HFF-Myc (cell line): ENCODE data around the gene SETDB1.

Source experiments
- DNase-seq: peaks from one replicate; pipeline ENCODE4 v3.0.0-alpha.2; 2011; ENCODE audit warnings: low read depth; ENCODE audit errors: extremely low read depth
- H3K4me3 ChIP-seq: replicated peaks from 2 replicates; pipeline ENCODE4 v1.5.1; 2011; ENCODE audit warnings: low read depth, mild to moderate bottlenecking, control low read depth, low read length
- TF ChIP-seq, protein P1 (sequence below): IDR thresholded peaks from 2 replicates; pipeline ENCODE4 v1.5.1; 2012; ENCODE audit warnings: mild to moderate bottlenecking, low read depth, low read length, control low read depth; ENCODE audit errors: missing control alignments

The SETDB1 gene

DNA sequence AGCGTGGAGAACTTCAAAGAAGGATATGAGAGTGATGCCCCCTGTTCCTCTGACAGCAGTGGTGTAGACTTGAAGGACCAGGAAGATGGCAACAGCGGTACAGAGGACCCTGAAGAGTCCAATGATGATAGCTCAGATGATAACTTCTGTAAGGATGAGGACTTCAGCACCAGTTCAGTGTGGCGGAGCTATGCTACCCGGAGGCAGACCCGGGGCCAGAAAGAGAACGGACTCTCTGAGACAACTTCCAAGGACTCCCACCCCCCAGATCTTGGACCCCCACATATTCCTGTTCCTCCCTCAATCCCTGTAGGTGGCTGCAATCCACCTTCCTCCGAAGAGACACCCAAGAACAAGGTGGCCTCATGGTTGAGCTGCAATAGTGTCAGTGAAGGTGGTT, 34.5 kb downstream of the SETDB1 start:
- no peak overlapping the region for H3K4me3 ChIP-seq
- DNase-seq = no peak
- TF ChIP-seq, protein P1, sequence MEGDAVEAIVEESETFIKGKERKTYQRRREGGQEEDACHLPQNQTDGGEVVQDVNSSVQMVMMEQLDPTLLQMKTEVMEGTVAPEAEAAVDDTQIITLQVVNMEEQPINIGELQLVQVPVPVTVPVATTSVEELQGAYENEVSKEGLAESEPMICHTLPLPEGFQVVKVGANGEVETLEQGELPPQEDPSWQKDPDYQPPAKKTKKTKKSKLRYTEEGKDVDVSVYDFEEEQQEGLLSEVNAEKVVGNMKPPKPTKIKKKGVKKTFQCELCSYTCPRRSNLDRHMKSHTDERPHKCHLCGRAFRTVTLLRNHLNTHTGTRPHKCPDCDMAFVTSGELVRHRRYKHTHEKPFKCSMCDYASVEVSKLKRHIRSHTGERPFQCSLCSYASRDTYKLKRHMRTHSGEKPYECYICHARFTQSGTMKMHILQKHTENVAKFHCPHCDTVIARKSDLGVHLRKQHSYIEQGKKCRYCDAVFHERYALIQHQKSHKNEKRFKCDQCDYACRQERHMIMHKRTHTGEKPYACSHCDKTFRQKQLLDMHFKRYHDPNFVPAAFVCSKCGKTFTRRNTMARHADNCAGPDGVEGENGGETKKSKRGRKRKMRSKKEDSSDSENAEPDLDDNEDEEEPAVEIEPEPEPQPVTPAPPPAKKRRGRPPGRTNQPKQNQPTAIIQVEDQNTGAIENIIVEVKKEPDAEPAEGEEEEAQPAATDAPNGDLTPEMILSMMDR = no peak

DNA sequence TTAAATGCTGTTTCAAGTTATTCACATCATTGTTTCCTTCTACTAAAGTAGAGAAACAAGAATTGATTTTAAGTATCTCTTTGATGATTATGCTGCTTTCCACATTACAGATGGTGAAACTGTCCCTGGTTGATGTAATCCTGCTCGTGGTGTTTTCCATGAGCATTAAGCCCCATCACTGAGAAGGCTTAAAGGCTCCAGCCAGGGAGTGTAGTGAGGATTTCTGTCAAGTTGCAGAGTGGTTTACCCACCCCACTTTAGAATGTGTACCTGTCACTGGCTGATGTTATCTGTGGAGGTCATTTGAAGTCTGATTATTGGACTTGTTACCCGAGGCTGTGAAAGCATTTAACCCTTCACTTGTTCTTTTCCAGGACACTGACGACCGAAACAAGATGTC, 35.6 kb downstream of the SETDB1 start:
- DNase-seq = no peak
- TF ChIP-seq, protein P1 = no peak
- no peak overlapping the region for H3K4me3 ChIP-seq

DNA sequence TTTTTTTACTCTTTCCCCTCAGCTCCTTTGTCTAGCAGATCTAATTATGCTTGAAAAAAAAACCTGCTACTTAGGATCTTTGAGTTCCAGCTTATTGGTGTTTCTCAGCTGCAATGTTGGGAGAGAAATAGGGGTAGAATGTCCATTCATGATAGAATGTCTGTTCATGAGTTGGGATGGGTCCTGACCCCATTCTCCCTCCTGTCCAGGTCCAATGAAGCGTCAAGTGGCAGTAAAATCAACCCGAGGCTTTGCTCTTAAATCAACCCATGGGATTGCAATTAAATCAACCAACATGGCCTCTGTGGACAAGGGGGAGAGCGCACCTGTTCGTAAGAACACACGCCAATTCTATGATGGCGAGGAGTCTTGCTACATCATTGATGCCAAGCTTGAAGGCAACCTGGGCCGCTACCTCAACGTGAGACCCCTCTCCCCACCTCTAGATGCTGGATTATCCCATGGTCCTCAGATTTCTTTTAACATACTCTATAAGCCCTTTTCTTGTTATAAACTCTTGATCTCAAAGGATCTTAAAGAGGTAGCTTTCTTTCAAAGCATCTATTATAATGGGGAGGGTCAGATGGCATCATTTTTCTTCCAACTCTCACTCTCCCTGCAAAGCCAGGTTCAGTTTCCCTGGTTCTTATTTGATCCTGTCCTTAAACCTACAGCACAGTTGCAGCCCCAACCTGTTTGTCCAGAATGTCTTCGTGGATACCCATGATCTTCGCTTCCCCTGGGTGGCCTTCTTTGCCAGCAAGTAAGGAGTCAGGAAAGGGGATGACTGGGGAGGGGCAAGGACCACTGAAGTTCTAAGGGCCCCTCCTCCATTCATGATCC, 37.4 kb downstream of the SETDB1 start:
- TF ChIP-seq, protein P1 = no peak
- DNase-seq = no peak
- H3K4me3 ChIP-seq = no peak overlapping the region

DNA sequence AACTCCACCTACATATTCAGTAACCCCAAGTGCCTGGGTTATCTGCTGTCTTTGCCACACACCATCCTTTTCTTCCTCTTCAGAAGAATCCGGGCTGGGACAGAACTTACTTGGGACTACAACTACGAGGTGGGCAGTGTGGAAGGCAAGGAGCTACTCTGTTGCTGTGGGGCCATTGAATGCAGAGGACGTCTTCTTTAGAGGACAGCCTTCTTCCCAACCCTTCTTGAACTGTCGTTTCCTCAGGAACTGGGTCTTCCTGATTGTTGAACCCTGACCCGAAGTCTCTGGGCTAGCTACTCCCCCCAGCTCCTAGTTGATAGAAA, 38.0 kb downstream of the SETDB1 start:
- no peak overlapping the region for H3K4me3 ChIP-seq
- TF ChIP-seq, protein P1 = no peak
- DNase-seq = no peak

- TF ChIP-seq, protein P1 = no peak
- H3K4me3 ChIP-seq = no peak overlapping the region
Measured at GRCh38 chr1:150965605-150966004, 39.4 kb downstream of the SETDB1 start.

GRCh38 chr1:150966011-150966410, 39.8 kb downstream of the SETDB1 start:
- TF ChIP-seq, protein P1 = no peak
- no peak for DNase-seq
- H3K4me3 ChIP-seq = no peak overlapping the region

More at GRCh38 chr1:150965605-150966004, 39.4 kb downstream of the SETDB1 start:
- DNase-seq = no peak

DNA sequence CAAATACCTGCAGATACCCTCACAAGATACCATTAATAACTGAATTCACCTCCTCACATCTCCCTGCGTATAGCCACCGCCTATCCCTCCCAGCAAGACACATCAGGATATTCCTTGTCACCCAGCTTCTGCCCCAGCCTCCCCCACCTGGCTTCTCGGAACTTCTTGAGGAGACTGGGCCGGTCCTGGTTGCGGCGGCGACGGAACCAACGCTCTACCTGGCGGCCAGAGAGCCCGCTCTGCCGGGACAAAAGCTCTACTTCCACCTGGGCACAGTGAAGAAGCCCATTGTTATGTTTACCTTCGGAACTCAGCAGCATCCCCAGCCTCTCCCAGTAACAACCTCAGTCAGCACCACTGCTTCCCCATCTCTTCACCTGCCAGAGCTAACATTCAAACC, 41.8 kb downstream of the SETDB1 start:
- DNase-seq = no peak
- H3K4me3 ChIP-seq = no peak overlapping the region
- TF ChIP-seq, protein P1 = no peak
